Activated CD4-positive, CD25-positive, alpha-beta regulatory T cell treated with anti-CD3 and anti-CD28 coated beads, Interleukin-2, amount 50 U/mL, for 16 hours (primary cell): ENCODE results near the gene GEN1.

Source experiments
- DNase-seq: peaks from one replicate; pipeline ENCODE4 v3.0.0-alpha.2; 2020; ENCODE audit warnings: low read depth, low spot score

Gene GEN1

GRCh38 chr2:17752892-17753802 lies 791 bp upstream of the GEN1 start:
- DNase-seq = peak; percentile 6

- no peak for DNase-seq
Measured at GRCh38 chr2:17754773-17755425, 961 bp downstream of the GEN1 start.

- no peak for DNase-seq
Measured at GRCh38 chr2:17756668-17757067, 2.7 kb downstream of the GEN1 start.

DNA sequence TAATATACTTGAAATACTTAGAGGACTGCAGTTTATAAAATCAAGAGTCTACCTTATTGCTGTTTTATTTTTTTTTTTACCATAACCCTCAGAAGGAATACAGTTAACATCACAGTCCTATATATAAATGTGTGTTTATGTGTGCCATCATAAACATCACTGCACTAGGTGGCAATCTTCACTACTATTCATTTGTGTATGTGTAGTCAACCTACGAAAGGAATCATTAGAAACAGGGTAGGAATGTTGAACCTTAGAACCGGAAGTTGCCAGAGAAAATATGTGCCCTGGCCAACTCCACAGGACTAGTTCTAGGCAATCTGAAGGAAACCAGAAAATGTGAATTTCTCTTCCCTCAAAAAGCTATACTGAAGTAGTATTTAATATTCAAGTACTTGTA lies 3.4 kb downstream of the GEN1 start:
- no peak for DNase-seq

DNA sequence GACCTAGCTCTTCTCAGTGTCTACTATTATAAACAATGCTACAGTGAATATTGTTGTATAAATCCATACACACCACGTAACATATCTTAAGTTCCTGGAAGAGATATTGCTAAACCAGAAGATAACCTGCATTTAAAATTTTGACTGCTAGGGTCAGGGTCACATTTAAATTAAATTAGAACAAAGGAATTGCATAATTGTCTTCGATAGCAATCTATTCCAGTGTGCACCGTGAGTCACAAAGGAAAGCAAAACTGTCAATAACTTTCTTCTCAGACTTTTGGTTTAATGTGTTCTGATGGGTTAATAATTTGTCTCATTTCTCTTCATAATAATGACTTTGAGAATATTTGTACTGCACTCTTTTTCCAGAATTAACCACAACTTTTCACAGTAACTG lies 4.2 kb downstream of the GEN1 start:
- DNase-seq = no peak

- DNase-seq = no peak
Measured at GRCh38 chr2:17759805-17760204, 5.9 kb downstream of the GEN1 start.

DNA sequence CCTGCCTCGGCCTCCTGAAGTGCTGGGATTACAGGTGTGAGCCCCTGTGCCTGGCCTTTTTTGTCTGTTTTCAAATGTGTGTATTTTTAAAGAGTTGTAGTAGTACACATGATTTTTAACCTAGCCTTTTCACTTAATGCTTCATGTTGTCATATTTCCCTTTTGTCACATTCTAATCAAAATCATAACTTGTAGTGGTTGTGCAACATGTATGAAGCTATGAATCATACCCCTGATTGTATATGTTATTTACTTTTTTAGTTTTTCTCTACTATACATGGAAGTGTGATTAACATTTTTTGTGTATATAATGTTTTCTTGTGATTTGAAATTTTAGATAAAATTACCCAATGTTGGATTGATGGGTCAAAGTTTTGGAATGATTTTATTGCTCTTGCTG lies 8.5 kb downstream of the GEN1 start:
- DNase-seq = no peak

DNA sequence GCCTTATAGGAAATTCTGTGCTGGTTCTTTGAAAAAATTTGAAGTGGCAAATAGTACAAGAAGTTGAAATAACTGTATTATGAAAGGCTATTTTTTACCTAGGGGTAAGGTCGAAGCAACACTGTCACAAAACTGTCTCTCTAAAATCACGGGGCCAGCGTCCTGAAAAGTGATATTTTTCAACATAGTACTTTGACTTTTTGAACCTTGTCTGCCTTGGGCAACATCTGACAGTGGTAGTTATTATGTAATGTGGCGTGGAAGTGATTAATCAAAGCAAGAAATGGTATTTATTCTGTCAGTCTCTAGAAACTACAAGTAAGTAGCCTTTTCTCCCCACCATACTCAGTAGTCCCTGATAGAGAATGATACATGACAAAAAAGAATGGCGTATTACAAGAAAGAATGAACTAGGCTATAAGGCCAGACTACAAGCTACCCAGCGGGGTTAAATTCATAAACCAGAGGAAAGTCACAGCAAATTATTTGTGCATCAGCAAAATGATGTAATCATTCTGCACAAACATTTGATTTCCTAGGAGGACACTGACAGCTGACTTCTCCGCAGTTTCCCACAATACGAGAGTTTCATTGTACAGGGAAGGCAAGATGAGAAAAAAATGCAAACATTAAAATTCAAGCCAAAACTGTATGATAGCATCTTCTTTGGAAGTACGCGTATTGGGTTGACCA lies 9.8 kb downstream of the GEN1 start:
- DNase-seq = no peak

GRCh38 chr2:17765398-17765797 lies 11.5 kb downstream of the GEN1 start:
- DNase-seq = no peak

DNA sequence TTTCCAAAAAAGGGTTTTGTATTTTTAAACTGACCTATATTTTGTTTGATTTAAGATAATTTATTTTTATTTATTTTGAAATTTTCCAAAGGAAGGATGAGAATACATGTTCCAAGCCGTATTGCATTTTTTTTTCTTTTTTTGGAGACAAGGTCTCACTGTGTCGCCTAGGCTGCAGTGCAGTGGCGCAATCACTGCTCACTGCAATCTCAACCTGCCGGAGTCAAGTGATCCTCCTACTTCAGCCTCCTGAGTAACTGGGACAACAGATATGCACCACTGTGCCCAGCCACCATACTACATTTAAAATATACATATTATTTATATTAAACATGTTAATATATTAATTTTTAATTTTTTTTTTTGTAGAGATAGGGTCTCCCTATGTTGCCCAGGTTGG lies 15.0 kb downstream of the GEN1 start:
- no peak for DNase-seq

DNA sequence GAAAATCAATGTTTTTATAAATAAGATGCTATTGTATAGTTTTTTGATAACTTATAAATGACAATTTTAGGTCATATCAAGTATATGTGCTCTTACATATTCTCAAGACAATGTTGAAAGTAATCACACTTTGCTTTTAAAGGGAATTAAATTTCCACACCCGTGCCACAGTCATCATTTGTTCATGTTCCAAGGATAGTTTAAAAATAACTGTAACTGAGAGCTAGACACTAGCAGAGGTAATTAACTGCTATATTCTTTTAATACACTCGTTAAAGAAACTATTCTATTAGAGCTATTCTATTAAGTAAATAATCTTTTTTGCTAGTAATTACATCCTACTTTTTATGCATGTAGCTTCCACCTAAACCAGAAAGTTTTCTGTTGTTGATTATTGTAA lies 18.0 kb downstream of the GEN1 start:
- no peak for DNase-seq

- DNase-seq = no peak
Measured at GRCh38 chr2:17772532-17772931, 18.6 kb downstream of the GEN1 start.

DNA sequence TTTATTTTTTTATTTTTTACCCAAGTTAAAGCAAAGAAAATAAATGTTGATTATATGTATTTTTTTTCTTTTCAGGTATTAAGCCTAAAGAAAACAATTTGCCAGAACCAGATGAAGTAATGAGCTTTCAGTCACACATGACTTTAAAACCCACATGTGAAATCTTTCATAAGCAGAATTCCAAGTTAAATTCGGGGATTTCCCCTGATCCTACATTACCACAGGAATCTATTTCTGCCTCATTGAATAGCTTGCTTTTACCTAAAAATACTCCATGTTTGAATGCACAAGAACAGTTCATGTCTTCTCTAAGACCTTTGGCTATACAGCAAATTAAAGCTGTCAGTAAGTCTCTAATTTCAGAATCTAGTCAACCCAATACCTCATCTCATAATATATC lies 26.6 kb downstream of the GEN1 start:
- no peak for DNase-seq

DNA sequence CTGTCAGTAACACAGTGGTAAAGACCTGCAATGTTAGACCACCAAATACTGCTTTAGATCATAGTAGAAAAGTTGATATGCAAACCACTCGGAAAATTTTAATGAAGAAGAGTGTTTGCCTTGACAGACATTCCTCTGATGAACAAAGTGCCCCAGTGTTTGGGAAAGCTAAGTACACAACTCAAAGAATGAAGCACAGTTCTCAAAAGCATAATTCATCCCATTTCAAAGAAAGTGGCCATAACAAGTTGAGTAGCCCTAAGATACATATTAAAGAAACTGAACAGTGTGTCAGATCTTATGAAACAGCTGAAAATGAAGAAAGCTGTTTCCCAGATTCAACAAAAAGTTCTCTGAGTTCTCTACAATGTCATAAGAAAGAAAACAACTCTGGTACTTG lies 27.5 kb downstream of the GEN1 start:
- DNase-seq = no peak

DNA sequence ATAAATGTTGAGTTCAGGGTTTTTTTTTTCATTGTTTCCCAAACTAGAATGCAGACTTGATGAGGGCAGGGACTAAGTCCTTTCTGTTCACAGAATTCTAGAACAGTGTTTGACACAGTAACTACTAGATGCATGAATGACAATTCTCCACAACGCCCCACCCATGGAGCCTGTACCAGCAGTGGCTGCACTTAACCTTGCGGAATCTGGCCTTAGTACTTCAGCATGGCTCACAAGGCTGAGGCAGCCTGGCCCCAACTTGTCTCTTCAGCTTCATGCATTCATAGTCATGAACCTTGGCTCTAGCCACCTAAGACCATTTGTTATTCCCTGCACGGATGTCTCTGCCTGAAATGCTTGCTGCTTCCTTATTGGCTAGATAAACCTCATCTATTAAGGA lies 32.8 kb downstream of the GEN1 start:
- no peak for DNase-seq

GRCh38 chr2:17788773-17789172 lies 34.8 kb downstream of the GEN1 start:
- DNase-seq = no peak

GRCh38 chr2:17790536-17790935 lies 36.6 kb downstream of the GEN1 start:
- no peak for DNase-seq

- DNase-seq = no peak
Measured at GRCh38 chr2:17791121-17791816, 37.3 kb downstream of the GEN1 start.

DNA sequence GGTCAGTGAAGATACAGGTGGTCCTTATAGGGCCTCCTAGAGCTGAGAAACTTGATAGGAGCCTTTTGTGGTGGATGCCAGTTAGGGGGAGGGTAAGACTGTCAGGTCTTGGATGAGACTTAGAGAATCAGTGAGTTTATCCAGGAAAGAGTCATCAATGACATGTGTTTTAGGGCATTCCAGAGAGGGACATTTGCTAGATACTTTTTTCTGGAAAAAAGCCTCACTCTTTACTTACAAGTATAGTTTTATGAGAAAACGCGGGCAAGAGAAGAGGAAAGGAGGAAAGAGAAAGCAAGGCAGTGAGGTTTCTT lies 37.8 kb downstream of the GEN1 start:
- no peak for DNase-seq

DNA sequence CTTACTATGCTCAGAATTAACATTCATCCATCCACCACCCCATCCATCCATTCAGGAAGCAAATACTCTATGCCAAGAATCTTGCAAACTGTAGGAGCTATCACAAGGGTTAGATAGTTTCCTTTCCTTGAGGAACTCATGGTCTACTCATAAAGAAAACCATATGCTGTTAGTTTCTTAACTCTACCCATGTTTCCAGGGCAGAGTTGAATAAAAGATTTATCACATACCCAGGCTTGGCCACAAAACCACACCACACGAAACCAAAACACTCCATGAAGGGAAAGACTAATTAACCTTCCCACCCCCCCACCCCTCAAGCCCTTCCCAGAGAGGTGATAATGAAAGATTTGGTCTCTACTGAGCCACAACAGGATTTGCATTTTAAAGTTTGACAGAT lies 38.6 kb downstream of the GEN1 start:
- DNase-seq = no peak

DNA sequence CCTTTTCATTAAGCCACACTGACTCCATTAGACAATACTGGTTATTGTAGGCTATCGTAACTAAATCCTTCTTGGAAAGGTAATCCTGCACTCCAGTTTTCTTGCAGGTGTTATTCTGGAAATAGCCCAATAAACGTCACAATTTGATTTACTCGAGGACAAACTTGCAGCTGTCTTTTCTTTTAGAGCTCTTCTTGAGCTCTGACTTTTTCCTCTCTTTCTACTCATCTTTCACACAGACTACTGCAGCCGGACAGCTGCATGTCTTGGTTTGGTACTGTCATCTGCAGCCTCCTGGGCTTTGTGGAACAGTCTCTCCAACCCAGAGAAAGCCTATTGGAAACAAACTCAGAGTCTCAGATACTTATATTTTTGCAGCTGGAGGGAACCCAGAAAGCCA lies 39.4 kb downstream of the GEN1 start:
- DNase-seq = no peak

GRCh38 chr2:17793803-17794354 lies 39.9 kb downstream of the GEN1 start:
- DNase-seq = no peak
